Stimulated activated CD4-positive, alpha-beta T cell treated with anti-CD3 and anti-CD28 coated beads, Interleukin-4, amount 100 ng/mL, for 4 hours (primary cell): ENCODE data around the gene BFAR.
"Not testable (repeated sequence)": the region's sequence is repeated elsewhere in the genome, so short reads cannot be mapped to it uniquely, and the experiment has no call there.

Source experiments
- DNase-seq, 2 experiments: peaks; one replicate each; pipeline ENCODE4 v3.0.0-alpha.2; 2020

Gene BFAR, protein sequence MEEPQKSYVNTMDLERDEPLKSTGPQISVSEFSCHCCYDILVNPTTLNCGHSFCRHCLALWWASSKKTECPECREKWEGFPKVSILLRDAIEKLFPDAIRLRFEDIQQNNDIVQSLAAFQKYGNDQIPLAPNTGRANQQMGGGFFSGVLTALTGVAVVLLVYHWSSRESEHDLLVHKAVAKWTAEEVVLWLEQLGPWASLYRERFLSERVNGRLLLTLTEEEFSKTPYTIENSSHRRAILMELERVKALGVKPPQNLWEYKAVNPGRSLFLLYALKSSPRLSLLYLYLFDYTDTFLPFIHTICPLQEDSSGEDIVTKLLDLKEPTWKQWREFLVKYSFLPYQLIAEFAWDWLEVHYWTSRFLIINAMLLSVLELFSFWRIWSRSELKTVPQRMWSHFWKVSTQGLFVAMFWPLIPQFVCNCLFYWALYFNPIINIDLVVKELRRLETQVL

DNA sequence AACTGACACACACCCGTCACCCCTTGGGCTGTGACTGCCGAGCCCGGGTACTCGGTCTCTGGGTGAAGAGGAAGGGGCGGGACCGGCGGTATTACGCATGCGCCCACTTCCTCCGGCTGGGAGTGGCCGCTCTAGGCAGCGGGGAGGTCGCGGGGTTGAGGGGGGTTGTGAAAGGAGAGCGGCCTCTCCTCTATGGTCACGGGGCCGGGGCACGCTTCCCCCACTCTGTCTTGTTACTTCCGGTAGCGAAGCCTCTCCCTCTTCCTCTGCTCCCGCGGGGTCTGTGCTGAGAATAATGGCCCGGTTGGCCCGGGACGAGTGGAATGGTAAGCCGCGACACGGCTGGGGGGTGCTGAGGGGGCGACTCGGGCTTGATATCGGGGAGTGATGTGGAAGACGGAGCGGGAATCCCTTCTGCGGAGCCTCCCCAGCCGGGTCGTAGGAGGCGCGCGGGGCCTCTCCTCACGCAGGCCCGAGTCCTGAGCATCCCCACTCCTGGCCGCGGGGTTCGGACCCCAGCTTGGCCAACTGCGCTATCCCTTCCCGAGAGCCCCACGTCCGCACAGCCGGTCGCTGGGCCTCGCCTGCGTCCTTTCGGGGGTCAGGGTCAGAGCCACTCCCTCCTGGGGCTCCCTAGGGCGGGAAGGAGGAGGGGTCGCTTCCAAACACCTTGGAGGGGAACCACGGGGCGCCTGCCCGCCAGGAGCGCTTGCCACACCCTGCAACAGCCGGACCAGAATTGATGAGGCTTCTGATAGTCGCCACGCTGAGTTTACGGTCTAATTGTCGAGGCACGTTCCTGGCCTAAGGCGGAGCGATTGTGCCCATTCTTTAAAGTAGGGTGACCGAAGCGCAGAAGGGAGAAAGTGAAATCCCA, at the start of gene BFAR:
BFAR (plus strand) TSS at position 259 of the 877 bp plus-strand sequence. CDS start 11,396 bp downstream, outside the sequence.
- DNase-seq, result peak; percentile 99

DNA sequence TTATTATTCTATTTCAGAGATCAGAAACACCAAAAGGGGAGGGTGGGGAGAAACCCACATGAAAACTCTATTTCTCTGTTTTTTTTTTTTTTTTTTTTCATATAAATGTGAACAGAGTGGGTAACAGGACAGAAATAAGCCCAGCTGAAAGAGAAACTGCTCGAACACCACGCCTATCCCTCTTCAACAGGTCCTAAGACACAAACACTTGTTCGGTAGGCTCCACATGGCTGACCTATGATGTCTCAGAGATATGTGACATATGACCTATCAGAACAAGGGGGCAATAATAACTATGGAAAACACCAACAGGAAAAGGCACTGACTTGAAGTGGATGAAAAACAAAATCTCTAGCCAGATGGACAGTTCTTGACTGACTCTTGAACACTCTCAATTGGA, 47.5 kb upstream of the BFAR start:
- DNase-seq, result no peak

DNA sequence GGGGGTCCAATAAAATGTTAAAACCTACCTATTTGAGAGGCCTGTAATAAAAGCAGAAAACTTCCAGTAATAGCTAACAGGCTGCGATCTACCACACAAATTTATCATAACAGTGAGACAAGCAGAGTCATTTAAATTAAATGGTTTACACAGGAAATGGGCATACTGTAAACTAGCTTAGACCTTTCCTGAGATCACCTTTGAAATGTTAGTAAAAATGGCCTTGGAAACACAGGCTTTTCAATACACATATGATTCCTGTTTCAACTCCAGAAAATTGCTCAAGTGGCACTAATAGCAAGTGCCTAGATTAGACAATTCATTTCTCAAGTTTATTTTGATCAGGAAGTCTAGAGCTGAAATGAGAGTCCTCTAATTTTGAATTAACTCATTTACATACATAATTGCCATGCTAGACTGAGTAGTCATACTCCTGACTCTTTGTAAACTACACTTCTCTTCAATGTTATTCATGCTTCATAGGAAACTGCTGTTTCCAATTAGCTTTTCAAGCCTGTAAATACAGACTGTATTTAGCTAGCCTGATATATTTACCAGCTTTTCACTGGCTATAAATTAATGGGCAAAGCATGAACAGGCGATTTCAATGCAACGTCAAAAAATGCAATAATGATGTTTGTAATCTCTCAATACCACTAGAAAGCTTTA, 46.0 kb upstream of the BFAR start:
- no peak for DNase-seq

DNA sequence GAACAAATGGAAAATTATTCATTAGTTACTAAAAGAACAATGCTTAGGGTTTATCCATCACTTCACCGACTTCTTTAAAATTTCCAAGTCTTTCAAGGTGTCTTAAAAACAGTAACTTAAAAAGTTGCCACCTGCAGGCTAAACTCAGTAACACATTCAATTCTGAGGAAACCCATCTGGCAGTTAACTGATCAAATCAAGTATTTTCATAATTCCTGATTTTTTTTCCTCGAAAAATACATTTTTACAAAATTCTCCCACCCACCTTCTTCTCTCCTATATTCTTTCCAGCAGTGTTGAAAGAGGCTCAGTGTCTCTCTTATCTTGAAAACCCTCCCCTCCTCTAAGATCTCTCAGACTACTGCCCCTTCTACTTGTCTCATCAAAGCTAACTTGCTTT, 32.6 kb upstream of the BFAR start:
- no peak for DNase-seq

DNA sequence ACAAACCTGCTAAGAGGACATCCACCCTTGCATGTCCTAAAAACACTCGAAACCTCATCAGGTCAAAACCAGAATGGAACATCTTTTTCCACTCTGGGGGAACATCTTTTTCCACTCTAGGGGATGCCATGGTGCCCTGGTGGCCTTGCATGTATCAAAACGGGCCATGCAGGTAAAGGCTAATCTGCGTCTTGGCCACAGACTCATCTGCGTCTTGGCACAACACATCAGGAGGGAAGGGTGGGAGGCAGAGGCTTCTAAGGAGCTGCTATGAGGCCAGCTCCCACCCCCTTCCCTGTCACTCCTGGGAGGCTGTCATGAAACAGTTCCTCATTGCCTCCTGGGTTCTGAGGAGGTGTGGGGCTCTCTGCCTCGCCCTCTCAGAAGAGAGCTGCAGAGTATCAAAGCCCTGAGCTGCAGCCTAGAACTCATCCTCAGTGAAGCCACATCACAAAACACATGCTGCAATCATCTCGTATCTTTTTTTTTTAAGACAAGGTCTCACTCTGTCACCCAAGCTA, 30.2 kb upstream of the BFAR start:
- no peak for DNase-seq

DNA sequence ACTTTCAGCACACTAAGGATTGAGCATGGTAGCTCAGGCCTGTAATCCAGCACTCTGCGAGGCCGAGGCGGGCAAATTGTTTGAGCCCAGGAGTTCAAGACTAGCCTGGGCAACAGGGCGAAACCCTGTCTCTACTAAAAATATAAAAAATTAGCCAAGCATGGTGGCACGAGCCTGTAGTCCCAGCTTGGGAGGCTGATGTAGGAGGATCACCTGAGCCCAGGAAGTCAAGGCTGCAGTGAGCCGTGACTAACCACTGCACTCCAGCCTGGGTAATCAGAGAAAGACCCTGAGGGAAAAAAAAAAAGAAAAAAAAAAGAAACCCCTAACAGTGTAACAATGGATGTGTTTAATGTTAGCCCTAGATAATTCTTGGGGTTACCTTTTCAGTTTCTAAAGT, 26.6 kb upstream of the BFAR start:
- DNase-seq, result no peak

DNA sequence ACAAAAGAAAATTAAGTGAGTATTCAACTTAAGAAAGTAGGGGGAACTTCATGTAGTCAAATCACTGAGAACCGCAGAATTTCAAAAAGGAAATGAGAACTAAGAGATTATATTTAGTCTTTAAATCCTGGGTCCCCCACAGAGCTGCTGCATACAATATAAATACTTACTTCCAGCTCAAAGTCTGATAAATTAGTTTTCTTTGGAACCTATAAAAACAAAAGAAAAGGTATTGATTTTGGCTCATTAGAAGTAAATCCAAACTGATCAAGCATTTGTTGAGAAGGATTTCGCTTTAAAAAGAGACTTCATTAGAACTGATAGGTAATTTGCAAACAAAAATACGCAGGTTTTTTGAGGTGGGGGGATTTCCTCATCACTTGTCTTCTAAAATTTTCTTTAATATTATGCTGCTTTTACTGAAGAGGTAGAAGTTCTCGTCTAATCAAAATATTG, 24.6 kb upstream of the BFAR start:
- DNase-seq, result no peak

DNA sequence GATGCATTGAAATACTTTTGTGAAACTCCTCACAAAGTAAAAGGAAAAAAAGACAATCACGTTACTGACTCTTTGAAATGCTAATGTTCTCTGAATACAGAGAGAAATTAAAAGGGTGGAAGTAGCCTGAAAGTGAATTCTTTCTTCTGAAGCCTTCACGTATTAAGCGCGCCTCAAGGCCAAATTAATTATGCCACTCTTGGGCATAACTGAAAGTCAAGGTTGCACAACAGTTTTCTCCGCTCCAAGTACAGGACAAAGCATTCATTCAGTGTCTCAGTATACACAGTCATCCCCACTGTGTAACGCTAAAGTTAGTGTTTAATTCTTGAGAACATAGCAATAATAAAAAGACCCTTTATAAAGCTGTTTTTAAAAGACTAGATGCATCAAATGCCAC, 24.1 kb upstream of the BFAR start:
- DNase-seq, result no peak

DNA sequence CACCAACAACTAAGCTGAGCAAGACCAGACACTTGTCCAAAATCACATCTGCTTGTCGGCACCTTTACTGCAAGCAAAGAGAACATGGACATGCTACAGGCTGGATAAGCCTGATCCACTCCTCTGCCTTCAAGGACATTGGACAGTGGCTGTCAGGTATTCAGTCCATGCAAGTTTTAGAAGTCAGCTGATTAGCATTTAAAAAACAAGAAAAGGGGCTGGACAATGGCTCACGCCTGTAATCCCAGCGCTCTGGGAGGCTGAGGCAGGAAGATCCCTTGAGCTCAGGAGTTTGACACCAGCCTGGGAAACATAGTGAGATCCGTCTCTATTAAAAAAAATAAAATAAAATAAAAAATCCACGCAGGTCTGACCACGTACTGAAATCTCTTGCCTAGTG, 23.0 kb upstream of the BFAR start:
- no peak for DNase-seq

DNA sequence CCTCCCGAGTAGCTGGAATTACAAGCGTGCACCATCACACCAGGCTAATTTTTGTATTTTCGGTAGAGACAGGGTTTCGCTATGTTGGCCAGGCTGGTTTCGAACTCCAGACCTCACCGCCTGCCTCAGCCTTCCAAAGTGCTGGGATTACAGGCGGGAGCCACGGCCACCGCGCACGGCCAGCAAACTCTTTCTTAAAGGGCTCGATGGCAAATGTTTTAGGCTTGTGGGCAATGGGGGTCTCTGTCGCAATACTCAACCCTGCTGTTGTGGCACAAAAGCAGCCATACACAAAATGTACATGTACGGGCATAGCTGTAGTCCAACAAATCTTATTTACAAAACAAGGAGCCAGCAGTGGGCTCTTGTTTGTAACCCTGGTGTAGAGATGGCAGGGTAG, 21.1 kb upstream of the BFAR start:
- DNase-seq, result no peak

DNA sequence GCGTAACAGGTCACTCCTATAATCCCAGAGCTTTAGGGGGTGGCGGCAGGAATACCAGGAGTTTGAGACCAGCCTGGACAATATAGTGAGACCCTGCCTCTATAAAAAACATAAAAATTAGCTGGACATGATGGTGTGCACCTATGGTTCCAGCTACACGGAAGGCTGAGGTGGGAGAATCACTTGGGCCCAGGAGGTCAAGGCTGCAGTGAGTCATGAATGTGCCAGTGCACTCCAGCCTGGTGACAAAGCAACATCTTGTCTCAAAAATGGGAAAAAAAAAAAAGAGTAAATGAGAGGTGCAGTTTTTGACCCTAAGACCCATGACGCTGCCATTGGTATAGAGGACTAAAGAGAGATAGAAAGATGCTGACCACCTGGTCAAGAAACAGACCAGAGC, 18.8 kb upstream of the BFAR start:
- no peak for DNase-seq

DNA sequence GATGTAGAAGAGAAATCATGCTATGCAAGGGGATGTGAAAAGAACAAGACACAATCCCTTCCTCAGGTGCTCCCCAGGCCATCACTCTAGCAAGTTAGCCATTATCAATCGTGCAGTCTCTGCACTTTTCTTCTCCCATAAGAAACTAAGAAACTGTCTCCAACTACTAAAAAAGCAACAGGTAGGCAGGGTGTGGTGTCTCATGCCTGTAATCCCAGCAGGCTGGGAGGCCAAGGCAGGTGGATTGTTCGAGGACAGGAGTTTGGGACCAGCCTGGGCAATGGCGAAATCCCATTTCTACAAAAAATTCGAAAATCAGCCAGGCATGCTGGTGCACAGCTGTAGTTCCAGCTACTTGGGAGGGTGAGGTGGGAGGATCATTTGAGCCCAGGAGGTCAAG, 16.5 kb upstream of the BFAR start:
- DNase-seq, result no peak

DNA sequence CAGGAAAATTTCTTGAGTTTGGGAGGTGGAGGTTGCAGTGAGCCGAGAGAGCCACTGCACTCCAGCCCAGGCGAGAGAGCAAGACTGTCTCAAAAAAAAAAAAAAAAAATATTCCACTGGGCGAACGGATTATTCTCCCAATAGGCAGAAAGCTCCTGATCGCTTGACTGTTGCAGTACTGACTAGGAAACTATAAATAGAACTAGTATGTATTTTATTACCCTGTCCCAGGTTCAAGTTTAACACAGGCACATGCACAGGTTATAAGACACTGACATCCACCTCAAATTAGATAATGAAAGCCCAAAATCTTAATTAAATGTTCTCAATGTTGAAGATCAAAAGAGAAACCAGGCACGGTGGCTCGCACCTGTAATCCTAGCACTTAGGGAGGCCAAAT, 14.2 kb upstream of the BFAR start:
- no peak for DNase-seq

DNA sequence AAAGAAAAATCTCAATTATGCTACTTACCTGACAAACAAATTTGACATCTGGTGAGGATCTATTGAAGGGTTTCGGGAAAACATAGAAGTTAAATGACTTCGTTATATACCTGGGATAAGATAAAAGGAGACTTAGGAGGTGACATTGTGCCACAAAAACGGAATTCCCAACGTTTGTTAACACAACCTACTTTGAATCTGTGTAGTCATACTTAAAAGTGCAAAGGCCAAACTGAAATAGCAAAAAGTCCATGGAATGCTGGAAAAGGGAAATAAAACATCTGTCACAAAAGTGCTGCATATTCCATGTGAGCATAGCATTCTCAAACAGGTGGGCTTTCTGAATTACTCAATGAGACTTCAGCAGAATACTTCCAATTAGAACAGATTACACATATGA, 5.7 kb upstream of the BFAR start:
- no peak for DNase-seq

DNA sequence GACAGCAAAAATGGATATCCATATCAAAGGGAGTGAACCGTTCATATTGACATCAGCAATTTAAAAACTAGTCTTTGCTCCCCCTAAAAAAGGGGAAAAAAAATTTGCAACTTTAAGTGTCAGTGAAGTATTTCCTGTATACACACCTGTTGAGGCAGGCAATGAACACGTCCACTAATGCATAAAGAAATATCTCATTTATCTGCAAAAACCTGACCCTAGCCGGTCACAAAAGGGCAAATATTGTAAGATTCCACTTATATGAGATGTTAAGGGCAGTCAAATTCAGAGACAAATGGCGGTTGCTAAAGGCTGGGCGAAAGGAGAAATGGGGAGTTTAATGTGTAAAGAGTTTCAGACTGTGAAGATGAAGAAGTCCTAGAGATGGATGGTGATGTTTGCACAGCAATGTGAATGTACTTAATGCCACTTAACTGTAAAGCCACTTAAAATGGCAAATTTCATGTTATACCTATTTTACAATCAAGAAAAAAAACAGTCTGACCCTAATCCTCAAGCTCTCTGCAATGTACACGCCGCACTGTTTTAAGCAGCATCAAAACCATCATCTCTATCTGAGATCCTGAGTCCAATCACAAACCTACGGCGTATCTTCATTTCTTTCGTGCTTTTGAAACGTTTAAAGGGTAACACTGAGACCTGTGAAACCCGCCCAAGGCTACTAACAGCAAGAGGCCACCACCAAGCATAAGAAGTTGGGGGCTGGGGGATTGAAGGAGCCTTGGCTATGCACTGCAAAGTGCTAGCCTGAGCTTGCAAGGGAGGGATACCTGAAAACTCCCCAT, 3.7 kb upstream of the BFAR start:
- DNase-seq, result no peak

DNA sequence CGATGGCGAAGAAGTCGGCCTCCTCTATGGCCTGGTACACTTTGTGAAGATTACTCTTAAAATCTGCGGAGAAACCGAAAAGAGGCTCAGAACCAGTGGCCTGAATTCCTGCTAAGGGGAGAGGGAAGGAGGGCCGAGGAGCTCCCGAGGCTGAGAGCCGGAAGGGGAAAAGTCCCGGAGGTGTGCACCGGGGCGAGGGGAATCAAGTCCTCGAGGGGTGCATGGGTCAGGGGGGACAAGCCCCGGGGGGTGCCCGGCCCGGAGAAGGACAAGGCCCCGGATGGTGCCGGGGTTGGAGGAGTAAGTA, 3.2 kb upstream of the BFAR start:
- DNase-seq, result no peak

DNA sequence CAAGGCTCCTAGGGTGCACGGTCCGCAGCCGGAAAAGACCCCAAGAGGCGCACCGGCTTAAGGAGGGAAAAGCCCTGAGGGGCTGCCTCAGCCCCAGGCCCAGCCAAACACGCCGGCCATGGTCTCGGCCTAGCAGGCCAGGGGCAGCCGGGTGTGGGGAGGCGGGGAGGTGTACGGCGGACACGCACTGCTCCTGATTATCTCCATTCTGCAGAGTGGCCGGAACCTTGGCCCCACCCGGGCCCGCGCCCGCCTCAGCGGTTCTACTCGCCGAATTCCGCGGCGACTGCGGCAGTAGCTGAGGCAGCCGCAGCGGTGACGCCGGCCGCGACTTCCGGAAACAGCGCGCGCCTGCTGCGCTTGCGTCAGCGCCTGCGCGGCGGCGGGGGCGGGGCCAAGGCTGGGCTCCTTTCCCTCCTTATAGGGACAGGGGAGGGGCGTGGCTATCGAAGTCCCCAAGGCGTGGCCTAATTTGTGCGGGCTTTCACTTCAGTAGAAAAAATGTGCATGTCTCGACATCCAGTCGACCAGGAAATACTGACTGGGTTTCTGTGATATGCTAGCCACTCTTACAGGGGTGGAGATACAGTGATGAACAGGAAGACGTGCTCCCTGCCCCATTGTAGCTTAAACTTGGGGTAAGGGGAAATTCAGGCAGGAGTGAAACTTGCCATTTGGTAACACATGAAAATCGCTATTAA, 2.7 kb upstream of the BFAR start, which contains the start of gene PARN:
PARN (minus strand) TSS at position 342 of the 701 bp plus-strand sequence; CDS start at position 207, 135 bp downstream.
- peak; percentile 97 for DNase-seq

DNA sequence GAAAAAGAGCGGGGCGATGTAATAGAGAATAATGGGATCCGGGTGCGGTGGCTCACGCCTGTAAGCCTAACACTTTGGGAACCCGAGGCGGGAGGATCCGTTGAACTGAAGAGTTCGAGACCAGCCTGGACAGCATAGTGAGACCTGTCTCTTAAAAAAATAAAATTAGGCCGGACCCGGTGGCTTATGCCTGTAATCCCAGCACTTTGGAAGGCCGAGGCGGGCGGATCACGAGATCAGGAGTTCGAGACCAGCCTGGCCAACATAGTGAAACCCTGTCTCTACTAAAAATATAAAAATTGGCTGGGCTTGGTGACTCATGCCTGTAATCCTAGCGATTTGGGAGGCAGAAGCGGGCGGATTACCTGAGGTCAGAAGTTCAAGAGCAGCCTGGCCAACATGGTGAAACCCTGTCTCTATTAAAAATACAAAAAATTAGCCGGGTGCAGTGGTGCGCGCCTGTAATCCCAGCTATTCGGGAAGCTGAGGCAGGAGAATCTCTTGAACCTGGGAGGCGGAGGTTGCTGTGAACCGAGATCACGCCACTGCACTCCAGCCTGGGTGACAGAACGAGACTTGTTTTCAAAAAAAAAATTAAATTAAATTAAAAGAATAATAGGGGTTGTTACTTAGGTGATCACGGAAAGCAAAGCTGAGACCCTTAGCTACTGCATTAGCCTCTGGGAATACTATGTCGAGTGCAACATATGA, 2.0 kb upstream of the BFAR start:
- DNase-seq, result not testable (repeated sequence)

DNA sequence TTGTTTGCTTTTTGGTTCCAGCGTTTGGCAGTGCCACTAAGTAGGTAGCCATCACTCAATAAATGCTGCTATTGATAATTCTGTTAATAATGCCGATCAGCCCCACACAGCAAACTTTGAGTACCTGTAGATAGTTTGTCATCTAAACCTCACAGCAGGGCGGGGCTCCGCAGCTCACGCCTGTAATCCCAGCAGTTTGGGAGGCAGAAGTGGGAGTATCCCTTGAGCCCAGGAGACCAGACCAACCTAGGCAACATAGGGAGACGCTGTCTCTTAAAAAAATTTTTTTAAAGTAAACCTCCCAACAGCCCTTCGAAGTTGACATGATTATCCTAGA, 1.6 kb downstream of the BFAR start:
- DNase-seq, result no peak

DNA sequence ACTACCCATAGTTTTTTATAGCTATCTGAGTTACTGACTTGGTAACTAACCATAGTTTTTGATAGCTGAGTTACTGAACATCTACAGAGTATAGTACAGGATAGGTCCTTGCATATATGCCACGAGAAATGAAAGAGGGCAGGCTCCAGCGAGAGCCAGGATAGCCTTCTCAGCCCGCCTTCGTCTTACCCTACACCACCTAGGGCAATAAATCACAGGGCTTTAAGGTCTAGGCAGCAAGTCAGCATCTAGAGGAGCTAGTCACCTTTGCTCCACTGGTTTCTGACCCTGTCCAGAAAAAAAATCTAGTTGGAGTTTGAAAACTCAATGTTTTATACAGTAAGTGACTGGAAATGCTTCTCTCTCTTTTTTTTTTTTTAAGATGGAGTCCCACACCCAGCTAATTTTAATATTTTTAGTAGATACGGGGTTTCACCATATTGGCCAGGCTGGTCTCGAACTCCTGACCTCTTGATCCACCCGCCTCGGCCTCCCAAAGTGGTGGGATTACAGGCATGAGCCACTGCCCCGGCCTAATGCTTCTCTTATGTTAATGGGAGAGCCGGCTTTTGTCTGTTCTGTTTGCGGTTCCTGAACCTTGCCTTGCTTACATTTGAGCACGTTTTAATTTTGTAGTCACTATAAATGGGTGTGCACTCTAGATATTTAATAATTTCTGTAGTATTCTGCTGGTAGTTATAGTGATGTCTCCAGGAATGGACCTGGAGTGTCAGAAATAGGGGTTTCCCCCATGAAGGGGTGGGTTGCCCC, 2.8 kb downstream of the BFAR start:
- DNase-seq, result no peak
